KMS-11 (cell line): ENCODE results near the gene SLC24A4.

Experiments
- H2AFZ ChIP-seq: fragments of 200-600 bp; sonication (generic); 2 replicates; pipeline ENCODE4 v1.6.1; 2016; ENCODE audit warnings: antibody characterized with exemption, mixed run types, low read depth
- H3K27ac ChIP-seq: fragments of 200-600 bp; sonication (generic); 2 replicates; pipeline ENCODE4 v1.6.1; 2016; ENCODE audit warnings: mild to moderate bottlenecking, mixed run types
- H3K27me3 ChIP-seq: fragments of 200-600 bp; sonication (generic); 2 replicates; pipeline ENCODE4 v1.6.1; 2017; ENCODE audit warnings: mild to moderate bottlenecking, low read depth, mixed run types, moderate library complexity; ENCODE audit not compliant: insufficient read depth
- H3K36me3 ChIP-seq: fragments of 200-600 bp; sonication (generic); 2 replicates; pipeline ENCODE4 v1.6.1; 2017; ENCODE audit warnings: mild to moderate bottlenecking, mixed run types; ENCODE audit not compliant: insufficient read depth
- H3K4me1 ChIP-seq: fragments of 200-600 bp; sonication (generic); 2 replicates; pipeline ENCODE4 v1.6.1; 2016; ENCODE audit warnings: mild to moderate bottlenecking, low read depth, mixed run types; ENCODE audit not compliant: poor library complexity, severe bottlenecking
- H3K4me2 ChIP-seq: fragments of 200-600 bp; sonication (generic); 2 replicates; pipeline ENCODE4 v1.7.0; 2016; ENCODE audit warnings: mild to moderate bottlenecking, mixed run types
- H3K4me3 ChIP-seq: fragments of 200-600 bp; sonication (generic); IDR thresholded peaks from 2 replicates; pipeline ENCODE4 v1.6.1; 2017; ENCODE audit warnings: low read depth, low read length, mixed read lengths; ENCODE audit not compliant: insufficient read depth
- H3K79me2 ChIP-seq: fragments of 200-600 bp; sonication (generic); 2 replicates; pipeline ENCODE4 v1.6.1; 2016; ENCODE audit warnings: low read depth, mixed run types; ENCODE audit not compliant: insufficient read depth
- H3K9ac ChIP-seq: fragments of 200-600 bp; sonication (generic); 2 replicates; pipeline ENCODE4 v1.6.1; 2016; ENCODE audit warnings: mild to moderate bottlenecking, mixed run types
- H4K20me1 ChIP-seq: fragments of 200-600 bp; sonication (generic); 2 replicates; pipeline ENCODE4 v1.6.1; 2016; ENCODE audit warnings: mild to moderate bottlenecking, mixed run types; ENCODE audit not compliant: insufficient read depth
- TF ChIP-seq, protein P1 (sequence below): fragments of 200-600 bp; sonication (generic); conservative IDR thresholded peaks from 2 replicates; pipeline ENCODE4 v1.6.1; 2017; ENCODE audit warnings: low read depth, mild to moderate bottlenecking, antibody characterized with exemption, low read length, moderate library complexity, mixed read lengths

The SLC24A4 gene

GRCh38 chr14:92519246-92520101 is 196.5 kb downstream of the SLC24A4 start:
- no peaks in the 10 kb centered on the region for H3K79me2 ChIP-seq
- H2AFZ ChIP-seq, result no peak overlapping the region
- H3K27ac ChIP-seq, result no peak overlapping the region

GRCh38 chr14:92520102-92521057 is 197.4 kb downstream of the SLC24A4 start:
- Histone ChIP-seq H3K27ac (no peak overlapping the region), H4K20me1 (no peaks in the 10 kb centered on the region), H2AFZ (no peak overlapping the region), H3K79me2 (no peaks in the 10 kb centered on the region), H3K27me3 (no peaks in the 10 kb centered on the region), H3K4me2 (no peak overlapping the region), H3K4me1 (no peaks in the 10 kb centered on the region), H3K4me3 (no peak overlapping the region), H3K36me3 (no peaks in the 10 kb centered on the region), H3K9ac (no peak overlapping the region)
- TF ChIP-seq, protein P1, sequence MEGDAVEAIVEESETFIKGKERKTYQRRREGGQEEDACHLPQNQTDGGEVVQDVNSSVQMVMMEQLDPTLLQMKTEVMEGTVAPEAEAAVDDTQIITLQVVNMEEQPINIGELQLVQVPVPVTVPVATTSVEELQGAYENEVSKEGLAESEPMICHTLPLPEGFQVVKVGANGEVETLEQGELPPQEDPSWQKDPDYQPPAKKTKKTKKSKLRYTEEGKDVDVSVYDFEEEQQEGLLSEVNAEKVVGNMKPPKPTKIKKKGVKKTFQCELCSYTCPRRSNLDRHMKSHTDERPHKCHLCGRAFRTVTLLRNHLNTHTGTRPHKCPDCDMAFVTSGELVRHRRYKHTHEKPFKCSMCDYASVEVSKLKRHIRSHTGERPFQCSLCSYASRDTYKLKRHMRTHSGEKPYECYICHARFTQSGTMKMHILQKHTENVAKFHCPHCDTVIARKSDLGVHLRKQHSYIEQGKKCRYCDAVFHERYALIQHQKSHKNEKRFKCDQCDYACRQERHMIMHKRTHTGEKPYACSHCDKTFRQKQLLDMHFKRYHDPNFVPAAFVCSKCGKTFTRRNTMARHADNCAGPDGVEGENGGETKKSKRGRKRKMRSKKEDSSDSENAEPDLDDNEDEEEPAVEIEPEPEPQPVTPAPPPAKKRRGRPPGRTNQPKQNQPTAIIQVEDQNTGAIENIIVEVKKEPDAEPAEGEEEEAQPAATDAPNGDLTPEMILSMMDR, result no peak

More at GRCh38 chr14:92519246-92520101, 196.5 kb downstream of the SLC24A4 start:
- TF ChIP-seq, protein P1, result no peak
- no peak overlapping the region for H3K4me2 ChIP-seq
- H3K27me3 ChIP-seq, result no peaks in the 10 kb centered on the region
- no peaks in the 10 kb centered on the region for H3K4me1 ChIP-seq
- no peak overlapping the region for H3K9ac ChIP-seq
- no peaks in the 10 kb centered on the region for H3K36me3 ChIP-seq
- H3K4me3 ChIP-seq, result no peak overlapping the region
- no peaks in the 10 kb centered on the region for H4K20me1 ChIP-seq

GRCh38 chr14:92521058-92521415 is 198.1 kb downstream of the SLC24A4 start:
- H3K9ac ChIP-seq, result no peak overlapping the region

GRCh38 chr14:92523752-92524151 is 200.8 kb downstream of the SLC24A4 start:
- no peaks in the 10 kb centered on the region for H3K79me2 ChIP-seq
- H3K27me3 ChIP-seq, result no peaks in the 10 kb centered on the region
- no peak overlapping the region for H2AFZ ChIP-seq
- no peaks in the 10 kb centered on the region for H3K36me3 ChIP-seq
- no peaks in the 10 kb centered on the region for H4K20me1 ChIP-seq
- H3K4me2 ChIP-seq, result no peak overlapping the region
- H3K27ac ChIP-seq, result no peak overlapping the region
- TF ChIP-seq, protein P1, result no peak
- no peak overlapping the region for H3K4me3 ChIP-seq
- H3K9ac ChIP-seq, result no peak overlapping the region
- no peaks in the 10 kb centered on the region for H3K4me1 ChIP-seq

More at GRCh38 chr14:92521058-92521415, 198.1 kb downstream of the SLC24A4 start:
- Histone ChIP-seq H3K27me3 (no peaks in the 10 kb centered on the region), H3K4me3 (no peak overlapping the region), H4K20me1 (no peaks in the 10 kb centered on the region), H3K36me3 (no peaks in the 10 kb centered on the region), H3K4me1 (no peaks in the 10 kb centered on the region), H2AFZ (no peak overlapping the region), H3K79me2 (no peaks in the 10 kb centered on the region), H3K4me2 (no peak overlapping the region), H3K27ac (no peak overlapping the region)
- TF ChIP-seq, protein P1, result no peak
